ENCODE results near the gene ZNF426.
A peak's percentile ranks its signal among the peaks of the same experiment; 100 is the strongest.

ZNF426 gene

GRCh38 chr19:9528757-9529336, 9.6 kb downstream of the ZNF426 start:
- H4K20me1 ChIP-seq = no peaks in the 10 kb centered on the region
- no peaks in the 10 kb centered on the region for H3K4me1 ChIP-seq
- H3K27me3 ChIP-seq = peaks cover 0 to 7% (median 0%) of the 10 kb centered on the region in 11 experiments; a peak in 3 of 22 replicates
- no peak overlapping the region for H3K27ac ChIP-seq
- H3K36me3 ChIP-seq = peaks cover 95 to 100% (median 99%) of the 10 kb centered on the region in 11 experiments
- H3K4me3 ChIP-seq = peak overlapping the region; percentile 21 to 58 (median 46); a peak in 19 of 20 replicates
- H3K9me3 ChIP-seq (replicated peaks in 1 of 11) = peaks cover 100% of the 10 kb centered on the region in 11 experiments
- no peak overlapping the region for H3K9ac ChIP-seq
- no peak for TF ChIP-seq Cebpa-rat (IDR thresholded peaks at IDR 0.05)
- no peak overlapping the region for H3K4me2 ChIP-seq

GRCh38 chr19:9523885-9524474, 14.5 kb downstream of the ZNF426 start:
- Histone ChIP-seq H3K27ac (no peak overlapping the region), H3K4me3 (peak overlapping the region in 8 of 10 experiments; percentile 9 to 52 (median 34); a peak in 12 of 20 replicates), H3K36me3 (peaks cover 71 to 93% (median 80%) of the 10 kb centered on the region in 11 experiments), H3K4me2 (no peak overlapping the region), H3K4me1 (no peaks in the 10 kb centered on the region), H3K27me3 (peaks cover 0 to 5% (median 0%) of the 10 kb centered on the region in 11 experiments; a peak in 2 of 22 replicates), H3K9me3 (replicated peaks in 1 of 11) (peaks cover 98 to 100% (median 100%) of the 10 kb centered on the region in 11 experiments), H3K9ac (no peak overlapping the region), H4K20me1 (no peaks in the 10 kb centered on the region)
- no peak for TF ChIP-seq Cebpa-rat (IDR thresholded peaks at IDR 0.05)

GRCh38 chr19:9507285-9507684, 31.2 kb downstream of the ZNF426 start:
- peaks cover 4 to 25% (median 18%) of the 10 kb centered on the region in 11 experiments; a peak in 14 of 22 replicates for H3K36me3 ChIP-seq
- H3K4me2 ChIP-seq = no peak overlapping the region
- H3K27ac ChIP-seq = no peak overlapping the region
- no peaks in the 10 kb centered on the region for H4K20me1 ChIP-seq
- no peak overlapping the region for H3K4me3 ChIP-seq
- no peaks in the 10 kb centered on the region for H3K4me1 ChIP-seq
- no peak overlapping the region for H3K9ac ChIP-seq
- H3K9me3 ChIP-seq (replicated peaks in 1 of 11) = peaks cover 75 to 99% (median 94%) of the 10 kb centered on the region in 11 experiments
- no peak for TF ChIP-seq Cebpa-rat (IDR thresholded peaks at IDR 0.05)
- no peaks in the 10 kb centered on the region for H3K27me3 ChIP-seq

GRCh38 chr19:9500796-9501195, 37.6 kb downstream of the ZNF426 start:
- Histone ChIP-seq H3K9ac (no peak overlapping the region), H3K4me3 (no peak overlapping the region), H3K36me3 (no peaks in the 10 kb centered on the region; a peak in 1 of 22 replicates), H4K20me1 (no peaks in the 10 kb centered on the region), H3K4me1 (no peaks in the 10 kb centered on the region), H3K9me3 (replicated peaks in 1 of 11) (peaks cover 78 to 100% (median 95%) of the 10 kb centered on the region in 11 experiments), H3K27me3 (no peaks in the 10 kb centered on the region), H3K27ac (no peak overlapping the region), H3K4me2 (no peak overlapping the region)
- no peak for TF ChIP-seq Cebpa-rat (IDR thresholded peaks at IDR 0.05)

DNA sequence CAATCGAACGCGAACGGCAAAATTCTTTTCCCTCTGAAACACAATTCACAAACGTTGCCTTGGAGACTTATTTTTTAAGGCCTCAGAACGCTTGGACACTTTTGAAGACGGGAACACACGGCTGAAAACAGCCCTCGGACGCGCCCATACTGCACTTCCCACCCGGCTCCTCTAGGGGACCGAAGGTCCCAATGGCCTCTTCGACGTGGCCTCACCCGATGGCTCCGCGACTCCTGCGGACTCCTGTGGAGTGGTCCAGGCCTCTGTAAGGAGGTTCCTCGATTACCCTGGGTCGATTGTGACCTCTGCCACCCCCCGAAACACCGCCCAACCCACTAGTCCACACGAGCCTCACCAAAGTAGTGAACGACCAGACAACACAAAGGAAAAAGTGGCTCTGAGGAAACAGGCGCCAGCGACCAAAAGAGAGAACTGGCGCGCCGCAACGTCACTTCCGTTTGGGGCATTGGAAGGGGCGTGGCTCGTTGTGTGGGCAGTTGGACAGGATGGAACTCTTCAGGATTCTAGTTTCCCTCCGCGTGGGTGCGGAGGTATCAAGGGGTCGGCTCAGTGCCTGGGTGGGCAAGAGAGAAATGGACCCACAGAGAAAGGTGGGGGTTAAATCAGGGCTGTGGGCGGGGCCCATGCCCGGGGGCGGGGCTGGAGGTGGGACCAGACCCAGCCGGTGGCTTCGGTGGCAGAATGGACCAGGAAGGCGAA, 40.1 kb downstream of the ZNF426 start, which contains the start of gene ZNF560:
Gene ZNF560 (minus strand): TSS at position 434 of the 720 bp plus-strand sequence. CDS start 23,303 bp downstream, outside the sequence.
- no peak for TF ChIP-seq Cebpa-rat (IDR thresholded peaks at IDR 0.05)
- H3K9me3 ChIP-seq (replicated peaks in 1 of 11) = peaks cover 59 to 97% (median 78%) of the 10 kb centered on the region in 11 experiments
- no peak within 1 kb of the TSS for H3K27ac ChIP-seq
- no peaks in the 10 kb centered on the region for H3K27me3 ChIP-seq
- no peaks in the 10 kb centered on the region; a peak in 1 of 22 replicates for H3K36me3 ChIP-seq
- no peak within 1 kb of the TSS for H3K4me2 ChIP-seq
- no peak within 1 kb of the TSS for H3K9ac ChIP-seq
- no peak within 1 kb of the TSS for H3K4me3 ChIP-seq
- no peaks in the 10 kb centered on the region for H4K20me1 ChIP-seq
- no peaks in the 10 kb centered on the region for H3K4me1 ChIP-seq

DNA sequence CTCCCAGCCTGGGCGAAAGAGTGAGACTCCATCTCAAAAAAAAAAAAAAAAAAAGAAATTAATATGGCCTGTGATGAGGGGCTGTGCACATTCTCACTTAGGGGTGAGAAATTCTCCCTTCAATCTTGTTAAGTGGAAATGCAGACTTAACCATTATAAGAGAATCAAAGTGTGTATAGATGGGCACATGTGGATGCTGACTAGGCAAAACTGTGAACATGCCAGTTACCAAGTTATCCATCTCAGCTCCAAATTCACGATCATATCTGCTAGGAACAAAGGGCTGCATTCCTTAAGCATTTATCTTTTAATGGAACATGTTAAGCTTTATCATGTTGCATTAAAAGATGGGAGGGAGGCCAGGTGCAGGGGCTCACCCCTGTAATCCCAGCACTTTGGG, 44.3 kb downstream of the ZNF426 start:
- Histone ChIP-seq H3K4me1 (no peaks in the 10 kb centered on the region), H3K36me3 (no peaks in the 10 kb centered on the region; a peak in 1 of 22 replicates), H3K4me2 (no peak overlapping the region), H4K20me1 (no peaks in the 10 kb centered on the region), H3K27ac (no peak overlapping the region), H3K27me3 (no peaks in the 10 kb centered on the region), H3K9ac (no peak overlapping the region), H3K9me3 (replicated peaks in 1 of 11) (peaks cover 34 to 96% (median 62%) of the 10 kb centered on the region in 11 experiments), H3K4me3 (no peak overlapping the region)
- no peak for TF ChIP-seq Cebpa-rat (IDR thresholded peaks at IDR 0.05)

DNA sequence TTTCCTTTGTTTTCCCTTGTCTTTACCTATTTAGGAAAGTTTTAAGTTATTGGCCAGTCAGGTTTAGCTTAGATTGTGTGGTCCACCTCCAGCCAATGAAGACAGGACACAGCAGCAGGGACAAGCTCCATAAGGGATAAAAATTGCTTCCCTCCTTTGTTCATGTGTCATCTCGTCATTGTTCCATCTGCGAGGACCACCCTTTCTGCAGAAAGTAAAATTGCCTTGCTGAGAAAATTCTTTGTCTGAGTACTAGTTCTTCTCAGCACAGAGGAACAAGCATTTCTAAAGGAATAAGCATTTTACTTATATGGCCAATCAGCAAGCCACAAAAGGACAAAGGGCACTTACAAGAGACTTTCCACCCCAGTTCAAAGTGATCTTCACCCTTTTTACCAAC, 51.4 kb downstream of the ZNF426 start:
- Histone ChIP-seq H3K9me3 (replicated peaks in 1 of 11) (peaks cover 64 to 98% (median 82%) of the 10 kb centered on the region in 11 experiments), H3K4me1 (no peaks in the 10 kb centered on the region), H3K4me2 (no peak overlapping the region), H3K4me3 (no peak overlapping the region; a peak in 1 of 20 replicates), H3K9ac (no peak overlapping the region), H3K36me3 (peaks cover 0 to 4% (median 0%) of the 10 kb centered on the region in 11 experiments; a peak in 2 of 22 replicates), H3K27ac (no peak overlapping the region), H3K27me3 (no peaks in the 10 kb centered on the region), H4K20me1 (no peaks in the 10 kb centered on the region)
- TF ChIP-seq Cebpa-rat (IDR thresholded peaks at IDR 0.05) = no peak

DNA sequence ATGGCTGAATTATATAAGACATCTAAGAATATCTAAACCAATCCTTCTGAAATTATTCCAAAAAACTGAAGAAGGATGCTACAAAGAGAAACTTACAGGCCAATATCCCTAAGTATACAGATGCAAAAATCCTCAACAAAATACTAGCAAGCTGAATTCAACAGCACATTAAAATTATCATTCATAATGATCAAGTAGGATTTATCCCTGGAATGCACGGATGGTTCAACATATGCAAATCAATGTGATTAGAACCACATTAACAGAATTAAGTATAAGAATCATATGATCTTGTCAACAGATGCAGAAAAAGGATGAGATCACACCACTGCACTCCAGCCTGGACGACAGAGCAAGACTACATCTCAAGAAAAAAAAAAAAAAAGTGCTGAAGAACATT, 53.3 kb downstream of the ZNF426 start:
- Histone ChIP-seq H3K27ac (no peak overlapping the region), H3K9ac (no peak overlapping the region), H3K36me3 (peaks cover 0 to 4% (median 0%) of the 10 kb centered on the region in 11 experiments; a peak in 2 of 22 replicates), H3K27me3 (no peaks in the 10 kb centered on the region), H3K9me3 (replicated peaks in 1 of 11) (peaks cover 72 to 98% (median 84%) of the 10 kb centered on the region in 11 experiments), H4K20me1 (no peaks in the 10 kb centered on the region), H3K4me1 (no peaks in the 10 kb centered on the region), H3K4me3 (no peak overlapping the region), H3K4me2 (no peak overlapping the region)
- no peak for TF ChIP-seq Cebpa-rat (IDR thresholded peaks at IDR 0.05)

GRCh38 chr19:9474975-9475374, 63.5 kb downstream of the ZNF426 start:
- Histone ChIP-seq H3K4me3 (no peak overlapping the region), H3K9ac (no peak overlapping the region), H3K27ac (no peak overlapping the region), H3K4me1 (no peaks in the 10 kb centered on the region), H3K4me2 (no peak overlapping the region), H4K20me1 (no peaks in the 10 kb centered on the region), H3K36me3 (0 out of 22 replicates have a peak, but pooled peaks cover 0 to 6% (median 0%) of the 10 kb centered on the region in 11 experiments), H3K27me3 (no peaks in the 10 kb centered on the region), H3K9me3 (replicated peaks in 1 of 11) (peaks cover 52 to 100% (median 75%) of the 10 kb centered on the region in 11 experiments)
- no peak for TF ChIP-seq Cebpa-rat (IDR thresholded peaks at IDR 0.05)
